HEK293 (cell line): ENCODE data around the gene ARFGEF2.

Experiments used
- CTCF ChIA-PET: fragments of 350-600 bp; formaldehyde crosslinking; extraction: SDS; loops from one replicate; lab custom pipeline; 2021; ENCODE audit warnings: antibody characterized with exemption; lab: Yijun Ruan, JAX
- POLR2A ChIA-PET: fragments of 300-600 bp; formaldehyde crosslinking; extraction: SDS; loops from one replicate; lab custom pipeline; 2020; ENCODE audit warnings: antibody characterized with exemption, inconsistent platforms; lab: Yijun Ruan, JAX
- H3K27ac ChIP-seq: fragments of 200-500 bp; sonication (Bioruptor generic); 2 replicates; pipeline ENCODE4 v1.5.1; 2014; ENCODE audit warnings: low read depth, low read length, control low read depth, inconsistent platforms; ENCODE audit errors: extremely low read depth
- H3K36me3 ChIP-seq, 2 experiments: fragments of 200-500 bp in 1 of 2; sonication (Bioruptor generic) in 1 of 2; 1 replicate in 1 of 2; 2 replicates in 1 of 2; pipeline ENCODE4 v1.5.1; 2014 to 2017; ENCODE audit warnings: inconsistent platforms in 2 of 2, low read length in 2 of 2; ENCODE audit not compliant: control insufficient read depth in 2 of 2, insufficient read depth in 1 of 2
- H3K4me1 ChIP-seq: fragments of 200-500 bp; sonication (Bioruptor generic); 2 replicates; pipeline ENCODE4 v1.5.1; 2014; ENCODE audit warnings: mild to moderate bottlenecking, low read length, inconsistent platforms; ENCODE audit not compliant: control insufficient read depth, insufficient read depth
- H3K4me3 ChIP-seq: 2 replicates; pipeline ENCODE4 v1.5.1; 2011; ENCODE audit warnings: low read depth, mild to moderate bottlenecking, control low read depth, low read length, moderate library complexity
- H3K9me3 ChIP-seq: fragments of 200-500 bp; sonication (Bioruptor generic); 2 replicates; pipeline ENCODE4 v1.5.1; 2014; ENCODE audit warnings: low read depth, low read length, inconsistent platforms; ENCODE audit not compliant: control insufficient read depth, insufficient read depth
- GLI2 ChIP-seq: fragments of 450-650 bp; formaldehyde crosslinking; IDR thresholded peaks from 2 replicates; pipeline ENCODE4; 2017; ENCODE audit warnings: missing biosample characterization, missing genetic modification characterization, low read depth, borderline replicate concordance
- HOXC10 ChIP-seq: sonication (generic); formaldehyde crosslinking; IDR thresholded peaks from 2 replicates; pipeline ENCODE4 v1.8.1; 2023; ENCODE audit warnings: mild to moderate bottlenecking, missing genetic modification reagents
- OVOL3 ChIP-seq: fragments of 450-650 bp; formaldehyde crosslinking; IDR thresholded peaks from 2 replicates; pipeline ENCODE4 v1.5.1; 2016; ENCODE audit warnings: missing biosample characterization, missing genetic modification characterization
- PRDM6 ChIP-seq: fragments of 450-650 bp; formaldehyde crosslinking; IDR thresholded peaks from 2 replicates; pipeline ENCODE4 v1.5.1; 2017; ENCODE audit warnings: missing biosample characterization, missing genetic modification characterization
- REPIN1 ChIP-seq: fragments of 450-650 bp; formaldehyde crosslinking; IDR thresholded peaks from 2 replicates; pipeline ENCODE4 v1.5.1; 2017; ENCODE audit warnings: missing biosample characterization, missing genetic modification characterization, low read depth
- SCRT1 ChIP-seq: fragments of 450-650 bp; formaldehyde crosslinking; IDR thresholded peaks from 2 replicates; pipeline ENCODE4 v1.5.1; 2016; ENCODE audit warnings: missing biosample characterization, missing genetic modification characterization, borderline replicate concordance
- TRIM28 ChIP-seq: IDR thresholded peaks from 2 replicates; pipeline ENCODE4 v1.6.1; 2011; ENCODE audit warnings: low read length, control low read depth, borderline replicate concordance
- ZBTB20 ChIP-seq: fragments of 450-650 bp; formaldehyde crosslinking; IDR thresholded peaks from 2 replicates; pipeline ENCODE4 v1.5.1; 2016; ENCODE audit warnings: missing biosample characterization, missing genetic modification characterization
- ZBTB44 ChIP-seq: fragments of 450-650 bp; IDR thresholded peaks from 2 replicates; pipeline ENCODE4 v1.5.1; 2018; ENCODE audit warnings: missing biosample characterization, mild to moderate bottlenecking, missing genetic modification characterization
- ZNF132 ChIP-seq: fragments of 450-650 bp; formaldehyde crosslinking; IDR thresholded peaks from 2 replicates; pipeline ENCODE4 v1.5.1; 2017; ENCODE audit warnings: missing biosample characterization, missing genetic modification characterization, borderline replicate concordance
- ZNF16 ChIP-seq: fragments of 450-650 bp; formaldehyde crosslinking; IDR thresholded peaks from 2 replicates; pipeline ENCODE4 v1.5.1; 2016; ENCODE audit warnings: low read depth, missing biosample characterization, missing genetic modification characterization
- ZNF175 ChIP-seq: fragments of 450-650 bp; formaldehyde crosslinking; IDR thresholded peaks from 2 replicates; pipeline ENCODE4 v1.5.1; 2016; ENCODE audit warnings: missing biosample characterization, missing genetic modification characterization
- ZNF214 ChIP-seq: fragments of 450-650 bp; formaldehyde crosslinking; IDR thresholded peaks from 2 replicates; pipeline ENCODE4 v1.5.1; 2017; ENCODE audit warnings: missing biosample characterization, mild to moderate bottlenecking, missing genetic modification characterization, borderline replicate concordance
- ZNF223 ChIP-seq: fragments of 450-650 bp; formaldehyde crosslinking; IDR thresholded peaks from 2 replicates; pipeline ENCODE4 v1.5.1; 2016; ENCODE audit warnings: missing biosample characterization, missing genetic modification characterization
- ZNF24 ChIP-seq: fragments of 450-650 bp; formaldehyde crosslinking; IDR thresholded peaks from 2 replicates; pipeline ENCODE4 v1.5.1; 2016; ENCODE audit warnings: missing biosample characterization, missing genetic modification characterization
- ZNF280C ChIP-seq: fragments of 450-650 bp; formaldehyde crosslinking; IDR thresholded peaks from 2 replicates; pipeline ENCODE4 v1.5.1; 2016; ENCODE audit warnings: missing biosample characterization, missing genetic modification characterization
- ZNF302 ChIP-seq: fragments of 450-650 bp; formaldehyde crosslinking; IDR thresholded peaks from 2 replicates; pipeline ENCODE4 v1.5.1; 2016; ENCODE audit warnings: missing biosample characterization, missing genetic modification characterization, low read depth
- ZNF433 ChIP-seq: fragments of 450-650 bp; formaldehyde crosslinking; IDR thresholded peaks from 2 replicates; pipeline ENCODE4 v1.5.1; 2016; ENCODE audit warnings: missing biosample characterization, missing genetic modification characterization, low read depth
- ZNF561 ChIP-seq: fragments of 450-650 bp; IDR thresholded peaks from 2 replicates; pipeline ENCODE4 v1.5.1; 2018; ENCODE audit warnings: missing biosample characterization, missing genetic modification characterization, borderline replicate concordance
- ZNF596 ChIP-seq: fragments of 450-650 bp; IDR thresholded peaks from 2 replicates; pipeline ENCODE4 v1.5.0; 2018; ENCODE audit warnings: missing biosample characterization, mild to moderate bottlenecking, missing genetic modification characterization, moderate library complexity
- ZNF621 ChIP-seq: fragments of 450-650 bp; formaldehyde crosslinking; IDR thresholded peaks from 2 replicates; pipeline ENCODE4 v1.5.1; 2017; ENCODE audit warnings: missing biosample characterization, missing genetic modification characterization
- ZNF623 ChIP-seq: fragments of 450-650 bp; formaldehyde crosslinking; IDR thresholded peaks from 2 replicates; pipeline ENCODE4 v1.5.1; 2016; ENCODE audit warnings: missing biosample characterization, missing genetic modification characterization
- ZNF664 ChIP-seq: fragments of 450-650 bp; formaldehyde crosslinking; IDR thresholded peaks from 2 replicates; pipeline ENCODE4 v1.5.1; 2016; ENCODE audit warnings: missing biosample characterization, missing genetic modification characterization
- ZNF791 ChIP-seq: fragments of 450-650 bp; formaldehyde crosslinking; IDR thresholded peaks from 2 replicates; pipeline ENCODE4 v1.5.1; 2016; ENCODE audit warnings: missing biosample characterization, missing genetic modification characterization

ARFGEF2 gene

GRCh38 chr20:48924756-48925109 is 3.2 kb downstream of the ARFGEF2 start:
- POLR2A ChIA-PET, result interaction anchor here (1.0 kb wide), 1 partner anchor 96 kb away, joined by 7 read pairs; the partner anchor contains the start of gene PREX1
- Histone ChIP-seq H3K4me1 (peaks cover 4% of the 10 kb centered on the region; the same call in 1 of the 2 replicates), H3K9me3 (no peaks in the 10 kb centered on the region), H3K27ac (no peak overlapping the region), H3K4me3 (no peak overlapping the region), H3K36me3 (peaks cover 0 to 3% of the 10 kb centered on the region in 2 experiments; a peak in 1 of 3 replicates)
- TF ChIP-seq ZNF664 (peak; percentile 92), PRDM6 (no peak), ZNF175 (tag by site-specific recombination) (no peak)
- CTCF ChIA-PET, result interaction anchor here (0.6 to 0.9 kb wide), 3 partner anchors 8 to 236 kb away, joined by 3 read pairs; no protein-coding TSS in a partner anchor

GRCh38 chr20:48926267-48926666 is 4.8 kb downstream of the ARFGEF2 start:
- CTCF ChIA-PET, result interaction anchor here (0.7 to 1.0 kb wide), 4 partner anchors 21 to 1145 kb away, joined by 3 to 6 read pairs (median 4); no protein-coding TSS in a partner anchor
- peaks cover 4% of the 10 kb centered on the region; the same call in 1 of the 2 replicates for H3K4me1 ChIP-seq
- no peak for TF ChIP-seq OVOL3 (tag by site-specific recombination)
- TF ChIP-seq ZNF16 (tag by site-specific recombination), result no peak
- no peak for TF ChIP-seq ZNF623 (tag by site-specific recombination)
- no peak for TF ChIP-seq HOXC10 (CRISPR knock-in tag)
- TF ChIP-seq ZBTB20 (tag by site-specific recombination), result no peak
- no peak for TF ChIP-seq ZNF24 (tag by site-specific recombination)
- no peak for TF ChIP-seq ZNF621 (tag by site-specific recombination)
- H3K36me3 ChIP-seq, result peaks cover 0 to 3% of the 10 kb centered on the region in 2 experiments; a peak in 1 of 3 replicates
- no peaks in the 10 kb centered on the region for H3K9me3 ChIP-seq
- POLR2A ChIA-PET, result no interaction called here
- H3K27ac ChIP-seq, result no peak overlapping the region
- H3K4me3 ChIP-seq, result no peak overlapping the region

- Histone ChIP-seq H3K9me3 (no peaks in the 10 kb centered on the region), H3K27ac (no peak overlapping the region), H3K4me1 (peaks cover 4% of the 10 kb centered on the region; the same call in 1 of the 2 replicates), H3K4me3 (no peak overlapping the region), H3K36me3 (peaks cover 0 to 3% of the 10 kb centered on the region in 2 experiments; a peak in 1 of 3 replicates)
- ChIA-PET POLR2A (no interaction called here), CTCF (interaction anchor here (0.9 kb wide), 1 partner anchor 27 kb away, joined by 3 read pairs; no protein-coding TSS in a partner anchor)
- no peak for TF ChIP-seq ZNF302
- TF ChIP-seq REPIN1 (tag by site-specific recombination), result no peak
- TF ChIP-seq ZBTB44 (tag by site-specific recombination), result no peak
- no peak for TF ChIP-seq TRIM28
- TF ChIP-seq ZNF561 (tag by site-specific recombination), result no peak
- TF ChIP-seq ZNF132 (tag by site-specific recombination), result no peak
- no peak for TF ChIP-seq GLI2 (tag by site-specific recombination)
- no peak for TF ChIP-seq ZNF791 (tag by site-specific recombination)
- no peak for TF ChIP-seq ZNF223 (tag by site-specific recombination)
- no peak for TF ChIP-seq ZNF214
- no peak for TF ChIP-seq SCRT1
- TF ChIP-seq ZNF596, result no peak
- no peak for TF ChIP-seq ZNF280C (tag by site-specific recombination)
- TF ChIP-seq ZNF433, result no peak
Measured at GRCh38 chr20:48926821-48927220, 5.3 kb downstream of the ARFGEF2 start.
